ENCODE data around the gene SLC3A2. TPM values are rescaled to one million over a fixed set of nuclear protein-coding genes. Genes with fewer than 3 reads are reported as not detected.
"Not testable (repeated sequence)": the region's sequence is repeated elsewhere in the genome, so short reads cannot be mapped to it uniquely, and the experiment has no call there.

The SLC3A2 gene
- total RNA-seq, 1 donor from 2014 or later, result 35.0 TPM

DNA sequence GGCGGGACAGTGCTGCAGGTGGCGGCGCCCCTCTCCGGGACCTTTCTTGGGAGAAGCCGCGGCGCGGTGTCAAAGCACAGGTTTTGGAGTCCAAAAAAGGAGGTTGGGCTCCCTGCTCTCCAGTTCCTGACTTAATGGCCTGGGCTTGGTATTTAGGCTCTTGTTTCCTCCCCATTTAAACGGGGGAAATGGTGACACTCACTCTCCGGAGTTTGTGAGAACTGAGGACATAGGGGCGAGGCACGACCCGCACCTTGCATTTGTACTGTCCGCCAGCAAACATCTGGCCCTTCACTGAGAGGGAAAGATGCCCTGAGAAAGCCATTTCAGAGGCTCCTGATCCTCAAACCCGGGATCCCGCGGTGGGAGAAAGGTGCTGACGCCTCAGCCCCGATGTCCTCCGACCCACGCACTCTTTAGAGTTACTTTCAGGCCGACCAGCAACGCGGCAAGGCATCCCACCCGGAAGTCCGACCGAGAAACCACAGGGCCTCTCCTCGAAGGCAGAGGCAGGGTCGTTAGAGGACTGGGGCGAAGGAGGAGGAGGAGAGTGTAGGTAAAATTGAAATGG is 38.4 kb upstream of the SLC3A2 start:
- peak; percentile 27 for DNase-seq
- H3K27ac ChIP-seq (replicated peaks), result peak overlapping the region; percentile 99
- H3K9me3 ChIP-seq (replicated peaks), result no peaks in the 10 kb centered on the region
- intact Hi-C loops (cut with micrococcal nuclease), result no loop called here
- H3K27me3 ChIP-seq (ENCODE audit: low read depth), result no peaks in the 10 kb centered on the region
- H3K4me1 ChIP-seq, result peaks cover 43% of the 10 kb centered on the region
- TF ChIP-seq CTCF (IDR thresholded peaks at IDR 0.05; ENCODE audit: borderline replicate concordance), result no peak
- H3K36me3 ChIP-seq, result no peaks in the 10 kb centered on the region
- H3K4me3 ChIP-seq, result peak overlapping the region; percentile 95

GRCh38 chr11:62842891-62843290 is 37.8 kb upstream of the SLC3A2 start:
- DNase-seq; intact Hi-C loops (cut with micrococcal nuclease); H3K36me3 ChIP-seq; H3K27me3 ChIP-seq (ENCODE audit: low read depth); H3K9me3 ChIP-seq (replicated peaks): not testable (repeated sequence)
- peak overlapping the region; percentile 95 for H3K4me3 ChIP-seq
- peaks cover 42% of the 10 kb centered on the region for H3K4me1 ChIP-seq
- peak overlapping the region; percentile 99 for H3K27ac ChIP-seq (replicated peaks)

- H3K4me1 ChIP-seq, result peaks cover 36% of the 10 kb centered on the region
- H3K27ac ChIP-seq (replicated peaks), result no peak overlapping the region
- H3K9me3 ChIP-seq (replicated peaks), result no peaks in the 10 kb centered on the region
- no peak for TF ChIP-seq CTCF (IDR thresholded peaks at IDR 0.05; ENCODE audit: borderline replicate concordance)
- intact Hi-C loops (cut with micrococcal nuclease), result no loop called here
- DNase-seq, result no peak
- H3K27me3 ChIP-seq (ENCODE audit: low read depth), result no peaks in the 10 kb centered on the region
- no peaks in the 10 kb centered on the region for H3K36me3 ChIP-seq
- no peak overlapping the region for H3K4me3 ChIP-seq
Observed at GRCh38 chr11:62843466-62843865, 37.2 kb upstream of the SLC3A2 start.

- peaks cover 29% of the 10 kb centered on the region for H3K4me1 ChIP-seq
- intact Hi-C loops (cut with micrococcal nuclease), result no loop called here
- no peaks in the 10 kb centered on the region for H3K27me3 ChIP-seq (ENCODE audit: low read depth)
- DNase-seq, result no peak
- no peak for TF ChIP-seq CTCF (IDR thresholded peaks at IDR 0.05; ENCODE audit: borderline replicate concordance)
- H3K9me3 ChIP-seq (replicated peaks), result no peaks in the 10 kb centered on the region
- H3K4me3 ChIP-seq, result no peak overlapping the region
- H3K27ac ChIP-seq (replicated peaks), result no peak overlapping the region
- H3K36me3 ChIP-seq, result no peaks in the 10 kb centered on the region
Observed at GRCh38 chr11:62844154-62844553, 36.5 kb upstream of the SLC3A2 start.

GRCh38 chr11:62846177-62846576 is 34.5 kb upstream of the SLC3A2 start:
- no peak for DNase-seq
- Histone ChIP-seq H3K9me3 (replicated peaks) (no peaks in the 10 kb centered on the region), H3K4me1 (peaks cover 15% of the 10 kb centered on the region), H3K27me3 (ENCODE audit: low read depth) (no peaks in the 10 kb centered on the region), H3K4me3 (no peak overlapping the region), H3K27ac (replicated peaks) (no peak overlapping the region), H3K36me3 (peaks cover under 1% of the 10 kb centered on the region)
- TF ChIP-seq CTCF (IDR thresholded peaks at IDR 0.05; ENCODE audit: borderline replicate concordance), result no peak
- intact Hi-C loops (cut with micrococcal nuclease), result no loop called here

DNA sequence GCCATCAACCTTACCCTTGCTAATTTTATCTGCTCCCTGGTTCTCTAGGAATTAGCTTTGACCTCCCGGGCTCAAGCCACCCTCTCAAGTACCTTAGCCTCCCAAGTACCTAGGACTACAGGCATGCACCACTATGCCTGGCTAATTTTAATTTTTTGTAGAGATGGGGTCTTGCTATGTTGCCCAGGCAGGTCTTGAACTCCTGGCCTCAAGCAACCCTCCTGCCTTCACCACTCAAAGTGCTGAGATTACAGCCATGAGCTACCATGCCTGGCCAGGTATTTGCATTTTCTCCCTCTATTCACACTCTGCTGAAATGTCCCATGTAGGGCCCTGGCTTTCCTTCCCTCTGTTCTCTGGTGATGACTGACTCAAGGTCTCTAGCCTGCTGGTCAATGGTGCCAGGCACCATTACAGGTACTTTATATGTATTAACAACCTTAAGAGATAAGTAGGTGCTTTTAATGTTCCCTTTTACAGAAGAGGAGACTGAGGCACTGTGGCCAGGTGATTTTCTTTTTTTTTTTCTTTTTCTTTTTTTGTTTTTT is 32.9 kb upstream of the SLC3A2 start:
- intact Hi-C loops (cut with micrococcal nuclease), result no loop called here
- Histone ChIP-seq H3K4me3 (no peak overlapping the region), H3K9me3 (replicated peaks) (no peaks in the 10 kb centered on the region), H3K27me3 (ENCODE audit: low read depth) (no peaks in the 10 kb centered on the region), H3K36me3 (peaks cover 17% of the 10 kb centered on the region), H3K27ac (replicated peaks) (no peak overlapping the region), H3K4me1 (peaks cover 10% of the 10 kb centered on the region)
- no peak for DNase-seq
- TF ChIP-seq CTCF (IDR thresholded peaks at IDR 0.05; ENCODE audit: borderline replicate concordance), result no peak
